Peyer's patch (tissue), 4 donors: Measurements from ENCODE around the gene CLDN6.

ENCODE experiments used
- CTCF ChIP-seq, 6 experiments: fragments of 450-650 bp in 4 of 6; fragments of 200-600 bp in 2 of 6; sonication (generic) in 1 of 6; IDR thresholded peaks; one replicate each; pipeline ENCODE4 v1.5.1; 2017 to 2019; ENCODE audit warnings: antibody characterized with exemption in 6 of 6, mild to moderate bottlenecking in 3 of 6, moderate library complexity in 1 of 6
- POLR2A ChIP-seq, 2 donors: fragments of 450-650 bp; IDR thresholded peaks; one replicate each; pipeline ENCODE4 v1.5.1; 2017; ENCODE audit warnings: antibody characterized with exemption in 2 of 2, mild to moderate bottlenecking in 2 of 2, moderate library complexity in 2 of 2

DNA sequence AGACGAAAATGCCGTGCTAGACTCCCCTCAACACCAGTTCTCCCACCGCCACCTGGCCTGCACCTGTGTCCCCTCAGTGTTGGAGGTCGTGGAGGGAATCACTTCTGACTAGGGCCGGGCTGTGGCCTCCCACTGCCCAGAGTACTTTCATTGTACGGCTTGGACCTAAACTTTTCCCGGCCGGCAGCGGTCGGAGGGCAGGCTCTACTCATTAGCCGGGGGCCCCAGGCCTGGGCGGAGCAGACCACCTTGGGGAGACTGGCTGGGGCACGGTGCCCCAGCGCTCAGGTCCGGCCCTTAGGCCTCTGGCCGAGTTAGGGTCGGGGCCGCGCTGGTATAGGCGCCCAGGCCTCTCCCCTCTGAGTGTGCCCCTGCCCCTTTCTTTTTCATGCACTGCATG, 639 bp downstream of the CLDN6 start:
- TF ChIP-seq CTCF (IDR thresholded peaks at IDR 0.05) (no peak), POLR2A (IDR thresholded peaks at IDR 0.05) (no peak)
